Effector memory CD4-positive, alpha-beta T cell (primary cell): Measurements from ENCODE around the gene ICA1L.
"Not testable (repeated sequence)": the region's sequence is repeated elsewhere in the genome, so short reads cannot be mapped to it uniquely, and the experiment has no call there.

Experiments used
- DNase-seq, 3 donors: peaks; one replicate each; pipeline ENCODE4 v3.0.0-alpha.2; 2020
- H3K27ac ChIP-seq: 2 replicates; pipeline ENCODE4 v1.7.0; 2013; ENCODE audit warnings: mild to moderate bottlenecking, low read length, moderate library complexity; ENCODE audit not compliant: insufficient read depth, poor library complexity, severe bottlenecking
- H3K27me3 ChIP-seq: replicated peaks from 2 replicates; pipeline ENCODE4 v1.7.0; 2013; ENCODE audit warnings: mild to moderate bottlenecking, low read length; ENCODE audit not compliant: insufficient read depth, control insufficient read depth, poor library complexity, severe bottlenecking
- H3K36me3 ChIP-seq: 2 replicates; pipeline ENCODE4 v1.7.0; 2013; ENCODE audit warnings: mild to moderate bottlenecking, low read length, moderate library complexity; ENCODE audit not compliant: control insufficient read depth, insufficient read depth
- H3K4me1 ChIP-seq: 2 replicates; pipeline ENCODE4 v1.7.0; 2013; ENCODE audit warnings: low read length, mild to moderate bottlenecking; ENCODE audit not compliant: control insufficient read depth, insufficient read depth, poor library complexity, severe bottlenecking
- H3K4me3 ChIP-seq: 2 replicates; pipeline ENCODE4 v1.7.0; 2013; ENCODE audit warnings: low read length, low read depth, mild to moderate bottlenecking; ENCODE audit not compliant: insufficient read depth, poor library complexity, severe bottlenecking
- H3K9me3 ChIP-seq: 2 replicates; pipeline ENCODE4 v1.7.0; 2013; ENCODE audit warnings: mild to moderate bottlenecking, low read length, moderate library complexity; ENCODE audit not compliant: control insufficient read depth

Gene ICA1L

DNA sequence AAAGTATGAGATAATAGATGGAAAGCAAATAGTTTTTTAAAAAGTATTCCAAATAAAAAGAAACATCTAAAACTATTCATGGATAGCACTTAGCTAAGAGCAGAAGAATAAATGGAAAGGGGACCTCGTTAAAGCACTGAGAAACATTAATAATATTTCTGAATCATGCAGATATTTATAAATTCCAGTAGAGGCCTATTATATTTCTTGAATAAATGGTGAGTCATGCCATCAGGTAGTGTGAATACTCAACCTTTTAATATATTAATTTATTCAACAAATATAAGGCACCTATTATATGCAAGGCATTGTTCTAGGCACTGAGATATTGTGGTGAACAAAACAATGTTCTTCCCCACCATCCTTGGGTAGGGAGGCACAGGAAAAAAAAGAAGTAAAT, 53.8 kb downstream of the ICA1L start:
- H3K36me3 ChIP-seq = no peaks in the 10 kb centered on the region
- no peak for DNase-seq
- H3K9me3 ChIP-seq = no peaks in the 10 kb centered on the region
- H3K4me3 ChIP-seq = no peak overlapping the region
- no peaks in the 10 kb centered on the region for H3K27me3 ChIP-seq
- no peak overlapping the region for H3K27ac ChIP-seq
- no peaks in the 10 kb centered on the region for H3K4me1 ChIP-seq

DNA sequence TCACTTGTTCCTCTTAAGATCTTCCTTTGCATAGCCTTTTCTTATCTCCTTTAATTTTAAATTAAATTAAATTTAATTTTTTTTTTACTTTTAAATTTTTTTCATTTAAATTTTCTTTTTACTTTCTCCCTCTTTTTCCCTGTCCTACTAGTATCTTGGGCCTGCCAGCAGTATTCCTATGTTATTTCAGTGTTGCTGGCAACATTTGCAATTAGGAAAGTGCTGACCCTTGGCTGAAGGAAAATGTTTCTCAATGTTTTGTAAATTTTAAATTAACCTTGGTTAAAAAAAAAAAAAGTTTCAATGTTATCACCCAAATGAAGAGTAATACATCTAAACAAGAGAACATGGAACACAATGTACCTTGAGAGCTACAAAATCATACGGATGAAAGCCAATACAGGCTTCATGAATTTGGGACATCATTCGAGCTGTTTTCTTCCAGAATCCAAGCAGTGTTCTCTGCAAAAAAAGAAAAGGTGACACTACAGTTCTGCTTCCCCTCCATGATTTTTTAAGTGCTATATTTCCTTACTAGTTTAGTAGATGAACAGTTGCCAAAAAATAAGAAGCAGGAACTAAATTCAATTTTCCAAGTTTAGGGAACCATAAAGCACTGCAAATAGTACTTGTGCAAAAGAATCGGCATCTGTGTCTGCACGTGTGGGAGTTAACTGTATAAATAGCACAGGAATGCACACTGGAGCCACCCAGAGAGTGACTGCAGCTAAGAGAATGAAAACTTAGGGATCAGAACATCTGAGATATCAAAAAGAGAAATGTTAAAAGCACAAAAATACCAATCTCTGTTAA, 55.8 kb downstream of the ICA1L start:
- no peaks in the 10 kb centered on the region for H3K9me3 ChIP-seq
- H3K27me3 ChIP-seq = no peaks in the 10 kb centered on the region
- H3K27ac ChIP-seq = no peak overlapping the region
- H3K4me1 ChIP-seq = no peaks in the 10 kb centered on the region
- no peaks in the 10 kb centered on the region for H3K36me3 ChIP-seq
- no peak for DNase-seq
- no peak overlapping the region for H3K4me3 ChIP-seq

DNA sequence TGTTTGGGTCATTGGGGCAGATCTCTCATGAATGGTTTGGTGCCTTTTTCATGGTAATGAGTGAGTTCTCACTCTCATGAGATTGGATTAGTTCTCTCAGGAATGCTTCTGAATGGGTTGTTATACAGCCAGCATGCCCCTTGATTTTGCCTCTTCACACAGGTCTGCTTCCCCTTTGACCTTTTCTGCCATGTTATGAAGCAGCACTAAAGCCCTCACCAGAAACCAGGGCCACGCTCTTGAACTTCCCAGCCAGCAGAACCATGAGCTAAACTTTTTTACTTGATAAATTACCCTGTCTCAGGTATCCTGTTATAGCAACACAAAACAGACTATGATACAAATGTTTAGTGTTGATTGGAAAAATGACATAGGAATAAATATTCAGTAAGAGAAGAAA, 57.3 kb downstream of the ICA1L start:
- H3K27me3 ChIP-seq = no peaks in the 10 kb centered on the region
- H3K9me3 ChIP-seq = no peaks in the 10 kb centered on the region
- DNase-seq = no peak
- H3K36me3 ChIP-seq = no peaks in the 10 kb centered on the region
- no peak overlapping the region for H3K27ac ChIP-seq
- H3K4me1 ChIP-seq = no peaks in the 10 kb centered on the region
- H3K4me3 ChIP-seq = no peak overlapping the region

DNA sequence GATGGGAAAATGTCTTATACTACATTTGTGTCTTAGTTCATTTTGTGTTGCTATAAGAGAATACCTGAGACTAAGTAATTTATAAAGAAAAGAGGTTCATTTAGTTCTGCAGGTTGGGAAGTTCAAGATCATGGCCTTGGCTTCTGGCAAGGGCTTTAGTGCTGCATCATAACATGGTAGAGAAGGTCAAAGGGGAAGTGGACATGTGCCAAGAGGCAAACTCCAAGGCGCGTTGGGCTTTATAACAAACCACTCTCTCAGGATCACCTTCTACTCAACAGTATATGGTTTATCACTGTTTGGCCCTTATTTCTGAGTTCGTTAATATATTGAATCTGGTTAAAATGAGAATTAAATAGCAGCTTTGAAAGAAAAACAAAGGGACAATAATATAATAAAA, 58.2 kb downstream of the ICA1L start:
- Histone ChIP-seq H3K36me3 (no peaks in the 10 kb centered on the region), H3K27ac (no peak overlapping the region), H3K27me3 (no peaks in the 10 kb centered on the region), H3K4me1 (no peaks in the 10 kb centered on the region), H3K9me3 (no peaks in the 10 kb centered on the region), H3K4me3 (no peak overlapping the region)
- no peak for DNase-seq

DNA sequence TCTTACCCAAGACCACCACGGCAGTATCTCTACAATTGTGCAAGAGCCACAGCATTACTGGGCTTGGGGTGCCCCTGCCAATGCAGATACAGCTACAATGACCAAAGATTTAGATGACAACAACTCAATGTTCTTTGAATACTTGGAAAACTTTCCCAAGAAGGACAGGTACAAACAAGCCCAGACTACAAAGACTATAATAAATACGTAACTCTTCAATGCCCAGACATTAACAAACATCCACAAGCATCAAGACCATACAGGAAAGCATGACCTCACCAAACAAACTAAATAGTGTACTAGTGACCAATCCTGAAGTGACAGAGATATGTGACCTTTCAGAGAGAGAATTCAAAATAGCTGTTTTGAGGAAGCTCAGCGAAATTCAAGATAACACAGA, 62.8 kb downstream of the ICA1L start:
- H3K4me1 ChIP-seq = no peaks in the 10 kb centered on the region
- no peaks in the 10 kb centered on the region for H3K9me3 ChIP-seq
- H3K27ac ChIP-seq = no peak overlapping the region
- H3K4me3 ChIP-seq = no peak overlapping the region
- H3K36me3 ChIP-seq = no peaks in the 10 kb centered on the region
- no peaks in the 10 kb centered on the region for H3K27me3 ChIP-seq
- DNase-seq = no peak

DNA sequence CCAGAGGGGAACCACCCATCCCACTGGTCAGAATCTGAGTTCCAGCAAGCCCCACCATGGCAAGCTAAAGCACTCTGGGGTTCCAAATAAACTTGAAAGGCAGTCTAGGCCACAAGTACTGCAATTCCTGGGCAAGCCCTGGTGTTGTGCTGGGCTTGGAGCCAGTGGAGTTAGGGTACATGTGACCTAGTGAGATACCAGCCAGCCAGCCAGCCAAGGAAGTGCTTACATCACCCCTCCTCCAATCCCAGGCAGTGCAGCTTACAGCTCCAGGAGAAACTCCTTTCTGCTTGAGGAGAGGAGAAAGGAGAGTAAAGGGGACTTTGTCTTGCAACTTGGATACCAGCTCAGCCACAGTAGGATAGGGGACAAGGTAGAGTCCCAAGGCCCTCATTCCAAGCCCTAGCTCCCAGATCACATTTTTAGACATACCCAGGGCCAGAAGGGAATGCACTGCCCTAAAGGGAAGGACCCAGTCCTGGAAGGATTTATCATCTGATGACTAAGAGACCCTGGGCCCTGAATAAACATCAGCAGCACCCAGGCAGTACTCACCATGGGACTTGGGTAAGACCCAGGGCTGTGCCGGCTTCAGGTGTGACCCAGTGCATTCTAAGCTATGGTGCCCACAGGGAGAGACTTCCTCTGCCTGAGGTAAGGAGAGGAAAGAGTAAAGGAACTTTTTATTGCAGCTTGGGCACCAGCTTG, 64.0 kb downstream of the ICA1L start:
- not testable (repeated sequence) for H3K36me3 ChIP-seq, H3K27me3 ChIP-seq, H3K4me1 ChIP-seq, DNase-seq, H3K9me3 ChIP-seq, H3K4me3 ChIP-seq, H3K27ac ChIP-seq

DNA sequence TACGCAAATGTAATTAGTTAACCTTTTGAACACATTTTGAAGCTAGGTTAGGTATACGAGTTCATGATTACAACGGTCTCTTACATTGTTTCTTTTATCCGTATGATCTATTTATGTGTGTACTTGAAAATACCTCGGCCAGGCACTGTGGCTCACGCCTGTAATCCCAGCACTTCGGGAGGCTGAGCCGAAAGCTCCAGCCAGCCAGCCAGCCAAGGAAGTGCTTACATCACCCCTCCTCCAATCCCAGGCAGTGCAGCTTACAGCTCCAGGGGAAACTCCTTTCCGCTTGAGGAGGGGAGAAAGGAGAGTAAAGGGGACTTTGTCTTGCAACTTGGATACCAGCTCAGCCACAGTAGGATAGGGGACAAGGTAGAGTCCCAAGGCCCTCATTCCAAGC, 65.7 kb downstream of the ICA1L start:
- H3K4me3 ChIP-seq, H3K27me3 ChIP-seq, H3K4me1 ChIP-seq, DNase-seq, H3K36me3 ChIP-seq, H3K9me3 ChIP-seq, H3K27ac ChIP-seq: not testable (repeated sequence)

DNA sequence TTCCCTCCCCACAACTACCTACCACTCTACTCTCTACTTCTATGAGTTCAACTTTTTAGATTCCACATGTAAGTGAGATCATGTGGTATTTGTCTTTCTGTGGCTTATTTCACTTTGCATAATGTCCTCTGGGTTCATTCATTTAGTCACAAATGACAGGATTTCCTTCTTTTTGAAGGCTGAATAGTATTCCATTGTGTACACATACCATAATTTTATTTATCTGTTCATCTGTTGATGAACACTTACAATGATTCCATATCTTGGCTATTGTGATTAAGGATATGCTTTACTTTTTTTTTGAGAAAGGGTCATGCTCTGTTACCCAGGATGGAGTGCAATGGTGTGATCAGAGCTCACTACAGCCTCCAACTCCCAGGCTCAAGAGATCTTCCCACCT, 73.6 kb downstream of the ICA1L start:
- no peak overlapping the region for H3K27ac ChIP-seq
- no peaks in the 10 kb centered on the region for H3K4me1 ChIP-seq
- H3K36me3 ChIP-seq = no peaks in the 10 kb centered on the region
- H3K27me3 ChIP-seq = no peaks in the 10 kb centered on the region
- no peaks in the 10 kb centered on the region for H3K9me3 ChIP-seq
- H3K4me3 ChIP-seq = no peak overlapping the region
- no peak for DNase-seq

DNA sequence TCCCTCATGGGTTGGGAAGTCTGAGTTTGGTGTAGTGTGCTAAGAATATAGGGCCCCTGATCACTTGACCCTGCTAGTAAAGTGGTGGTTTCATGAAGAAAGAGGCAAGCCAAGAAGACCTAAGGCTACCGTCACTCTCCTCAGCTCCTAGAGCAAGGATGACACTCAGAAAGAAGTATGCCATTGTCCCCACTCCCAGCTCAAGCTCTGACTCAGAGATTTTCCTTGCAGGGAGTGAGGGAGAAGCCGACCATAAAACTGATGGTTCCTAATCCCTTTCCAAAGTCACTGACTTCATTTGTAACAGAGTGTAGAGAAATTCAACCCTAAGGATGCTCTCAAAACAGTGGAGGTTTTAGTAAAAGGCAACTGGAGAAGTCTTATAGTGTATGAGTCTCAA, 80.9 kb downstream of the ICA1L start:
- DNase-seq = no peak
- H3K27me3 ChIP-seq = no peaks in the 10 kb centered on the region
- no peak overlapping the region for H3K4me3 ChIP-seq
- H3K36me3 ChIP-seq = peaks cover 3% of the 10 kb centered on the region
- H3K27ac ChIP-seq = no peak overlapping the region
- H3K9me3 ChIP-seq = no peaks in the 10 kb centered on the region
- no peaks in the 10 kb centered on the region for H3K4me1 ChIP-seq

DNA sequence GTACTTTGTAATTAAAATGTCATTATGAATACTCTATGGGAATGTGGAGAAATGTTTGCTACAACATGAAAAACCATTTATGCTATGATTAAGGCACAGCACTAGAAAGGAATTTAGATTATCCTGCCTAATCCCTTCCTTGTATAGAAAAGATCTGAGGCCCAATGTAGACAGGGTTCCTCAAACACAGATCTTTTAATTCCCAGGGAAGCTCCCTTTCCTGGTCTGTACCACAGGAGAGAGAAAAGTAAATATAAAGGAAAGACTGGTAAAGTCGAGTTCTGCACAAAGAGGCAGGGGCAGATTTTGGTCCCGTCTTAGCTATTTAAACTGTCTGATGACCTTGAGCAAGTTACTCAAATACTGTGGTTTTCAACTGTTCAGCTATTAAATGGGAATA, 84.7 kb downstream of the ICA1L start:
- H3K4me3 ChIP-seq = no peak overlapping the region
- H3K4me1 ChIP-seq = no peaks in the 10 kb centered on the region
- H3K9me3 ChIP-seq = no peaks in the 10 kb centered on the region
- no peak overlapping the region for H3K27ac ChIP-seq
- DNase-seq = no peak
- no peaks in the 10 kb centered on the region for H3K27me3 ChIP-seq
- peaks cover 3% of the 10 kb centered on the region for H3K36me3 ChIP-seq
